Subcutaneous abdominal adipose tissue (tissue), 5 donors: ENCODE data around the gene NPTX2.
"Not testable (repeated sequence)": the region's sequence is repeated elsewhere in the genome, so short reads cannot be mapped to it uniquely, and the experiment has no call there.

ENCODE experiments used
- H3K27ac ChIP-seq: one replicate; pipeline ENCODE4 v1.7.0; 2013; ENCODE audit warnings: low read depth, mild to moderate bottlenecking, inconsistent platforms, low read length, moderate library complexity
- H3K27me3 ChIP-seq, 5 donors: one replicate each; pipeline ENCODE4 v1.7.0; 2013; ENCODE audit warnings: low read length in 5 of 5, inconsistent platforms in 1 of 5; ENCODE audit not compliant: control insufficient read depth in 5 of 5, insufficient read depth in 4 of 5
- H3K36me3 ChIP-seq, 5 donors: one replicate each; pipeline ENCODE4 v1.7.0; 2013; ENCODE audit warnings: low read length in 5 of 5; ENCODE audit not compliant: control insufficient read depth in 5 of 5, insufficient read depth in 5 of 5
- H3K4me1 ChIP-seq, 5 donors: one replicate each; pipeline ENCODE4 v1.7.0; 2013; ENCODE audit warnings: low read length in 5 of 5, mild to moderate bottlenecking in 3 of 5, moderate library complexity in 1 of 5; ENCODE audit not compliant: control insufficient read depth in 5 of 5, insufficient read depth in 5 of 5
- H3K4me3 ChIP-seq, 5 donors: one replicate each; pipeline ENCODE4 v1.7.0; 2013; ENCODE audit warnings: low read length in 5 of 5, low read depth in 1 of 5
- H3K9ac ChIP-seq, 5 donors: one replicate each; pipeline ENCODE4 v1.7.0; 2013; ENCODE audit warnings: low read length in 5 of 5, mild to moderate bottlenecking in 4 of 5, moderate library complexity in 3 of 5
- H3K9me3 ChIP-seq, 5 donors: one replicate each; pipeline ENCODE4 v1.7.0; 2013; ENCODE audit warnings: low read length in 5 of 5; ENCODE audit not compliant: control insufficient read depth in 5 of 5
- donor health status: healthy.
- donor health status: healthy.
- donor health status: healthy.
- donor health status: healthy.
- donor health status: healthy.

NPTX2 gene

GRCh38 chr7:98617051-98617959 is at the start of gene NPTX2:
NPTX2 (plus strand) TSS chr7:98617285; CDS start chr7:98617462, 177 bp downstream.
- Histone ChIP-seq H3K9ac (no peak within 1 kb of the TSS), H3K9me3 (peaks cover 0 to 4% (median 3%) of the 10 kb centered on the region in 5 donors), H3K36me3 (no peaks in the 10 kb centered on the region), H3K4me3 (peak within 1 kb of the TSS in 3 of 5 donors; percentile 22 to 31 (median 30)), H3K27me3 (peaks cover 14 to 57% (median 41%) of the 10 kb centered on the region in 5 donors), H3K27ac (no peak within 1 kb of the TSS), H3K4me1 (peaks cover 0 to 17% (median 6%) of the 10 kb centered on the region in 5 donors)

GRCh38 chr7:98567991-98568390 is 49.1 kb upstream of the NPTX2 start:
- Histone ChIP-seq H3K9me3 (peaks cover 4 to 9% (median 7%) of the 10 kb centered on the region in 5 donors), H3K36me3 (no peaks in the 10 kb centered on the region), H3K4me1 (no peaks in the 10 kb centered on the region), H3K27me3 (peaks cover 0 to 9% (median 2%) of the 10 kb centered on the region in 5 donors), H3K9ac (no peak overlapping the region), H3K27ac (no peak overlapping the region), H3K4me3 (no peak overlapping the region)

GRCh38 chr7:98568891-98569290 is 48.2 kb upstream of the NPTX2 start:
- no peak overlapping the region for H3K9ac ChIP-seq

GRCh38 chr7:98569691-98570337 is 47.3 kb upstream of the NPTX2 start:
- no peaks in the 10 kb centered on the region for H3K4me1 ChIP-seq
- H3K27ac ChIP-seq: no peak overlapping the region
- peaks cover 0 to under 1% (median 0%) of the 10 kb centered on the region in 5 donors for H3K9me3 ChIP-seq
- no peak overlapping the region for H3K4me3 ChIP-seq
- H3K27me3 ChIP-seq: peaks cover 0 to 5% (median 2%) of the 10 kb centered on the region in 5 donors
- H3K36me3 ChIP-seq: no peaks in the 10 kb centered on the region
- H3K9ac ChIP-seq: no peak overlapping the region

More at GRCh38 chr7:98568891-98569290, 48.2 kb upstream of the NPTX2 start:
- no peak overlapping the region for H3K27ac ChIP-seq
- H3K36me3 ChIP-seq: no peaks in the 10 kb centered on the region
- H3K9me3 ChIP-seq: peaks cover 3 to 9% (median 6%) of the 10 kb centered on the region in 5 donors
- no peak overlapping the region for H3K4me3 ChIP-seq
- peaks cover 0 to 9% (median 2%) of the 10 kb centered on the region in 5 donors for H3K27me3 ChIP-seq
- no peaks in the 10 kb centered on the region for H3K4me1 ChIP-seq

GRCh38 chr7:98571006-98571405 is 46.1 kb upstream of the NPTX2 start:
- peaks cover 0 to 5% (median 2%) of the 10 kb centered on the region in 5 donors for H3K27me3 ChIP-seq
- H3K9ac ChIP-seq: no peak overlapping the region
- no peak overlapping the region for H3K27ac ChIP-seq
- H3K36me3 ChIP-seq: no peaks in the 10 kb centered on the region
- H3K4me1 ChIP-seq: no peaks in the 10 kb centered on the region
- H3K9me3 ChIP-seq: peaks cover 0 to 7% (median 5%) of the 10 kb centered on the region in 5 donors
- H3K4me3 ChIP-seq: no peak overlapping the region

- H3K4me1 ChIP-seq: no peaks in the 10 kb centered on the region
- H3K9me3 ChIP-seq: peaks cover 4 to 16% (median 13%) of the 10 kb centered on the region in 5 donors
- H3K9ac ChIP-seq: no peak overlapping the region
- H3K27me3 ChIP-seq: peaks cover 0 to 5% (median 2%) of the 10 kb centered on the region in 5 donors
- no peak overlapping the region for H3K4me3 ChIP-seq
- no peak overlapping the region for H3K27ac ChIP-seq
- no peaks in the 10 kb centered on the region for H3K36me3 ChIP-seq
Measured at GRCh38 chr7:98571986-98572385, 45.1 kb upstream of the NPTX2 start.

- H3K27me3 ChIP-seq, H3K9ac ChIP-seq, H3K36me3 ChIP-seq, H3K4me1 ChIP-seq, H3K27ac ChIP-seq, H3K4me3 ChIP-seq: not testable (repeated sequence)
- peaks cover 4 to 18% (median 16%) of the 10 kb centered on the region in 5 donors for H3K9me3 ChIP-seq
Measured at GRCh38 chr7:98572716-98573115, 44.4 kb upstream of the NPTX2 start.

- Histone ChIP-seq H3K27ac (no peak overlapping the region), H3K4me1 (no peaks in the 10 kb centered on the region), H3K27me3 (peaks cover 0 to 3% (median 2%) of the 10 kb centered on the region in 5 donors), H3K4me3 (no peak overlapping the region), H3K9me3 (peaks cover 4 to 19% (median 16%) of the 10 kb centered on the region in 5 donors), H3K36me3 (no peaks in the 10 kb centered on the region), H3K9ac (no peak overlapping the region)
Measured at GRCh38 chr7:98573816-98574215, 43.3 kb upstream of the NPTX2 start.

GRCh38 chr7:98575878-98576277 is 41.2 kb upstream of the NPTX2 start:
- no peaks in the 10 kb centered on the region for H3K4me1 ChIP-seq
- H3K9me3 ChIP-seq: peaks cover 4 to 19% (median 16%) of the 10 kb centered on the region in 5 donors
- H3K4me3 ChIP-seq: no peak overlapping the region
- no peaks in the 10 kb centered on the region for H3K36me3 ChIP-seq
- no peak overlapping the region for H3K27ac ChIP-seq
- no peak overlapping the region for H3K9ac ChIP-seq
- H3K27me3 ChIP-seq: peaks cover 0 to 2% (median 0%) of the 10 kb centered on the region in 5 donors

GRCh38 chr7:98584830-98585229 is 32.3 kb upstream of the NPTX2 start:
- Histone ChIP-seq H3K9me3 (peaks cover 0 to 6% (median 0%) of the 10 kb centered on the region in 5 donors), H3K4me1 (no peaks in the 10 kb centered on the region), H3K36me3 (no peaks in the 10 kb centered on the region), H3K4me3 (no peak overlapping the region), H3K27ac (no peak overlapping the region), H3K9ac (no peak overlapping the region), H3K27me3 (no peaks in the 10 kb centered on the region)
